ENCODE results near the gene FAM209B.
"Not testable (repeated sequence)": the region's sequence is repeated elsewhere in the genome, so short reads cannot be mapped to it uniquely, and the experiment has no call there.

FAM209B gene

GRCh38 chr20:56532946-56533345, at the start of gene FAM209B:
TSS of gene FAM209B (plus strand) at chr20:56533246. CDS start at chr20:56533342, 96 bp downstream.
- in situ Hi-C loops (cut with HindIII; ENCODE audit: low sequenced_read_pairs) = not testable (repeated sequence)

- in situ Hi-C loops (cut with HindIII; ENCODE audit: low sequenced_read_pairs) = no loop called here
Measured at GRCh38 chr20:56483970-56484369, 49.1 kb upstream of the FAM209B start.

GRCh38 chr20:56487216-56487615, 45.8 kb upstream of the FAM209B start:
- in situ Hi-C loops (cut with HindIII; ENCODE audit: low sequenced_read_pairs) = no loop called here

GRCh38 chr20:56488566-56488965, 44.5 kb upstream of the FAM209B start:
- in situ Hi-C loops (cut with HindIII; ENCODE audit: low sequenced_read_pairs) = no loop called here

- in situ Hi-C loops (cut with HindIII; ENCODE audit: low sequenced_read_pairs) = no loop called here
Measured at GRCh38 chr20:56501116-56501515, 31.9 kb upstream of the FAM209B start.

- in situ Hi-C loops (cut with HindIII; ENCODE audit: low sequenced_read_pairs) = no loop called here
Measured at GRCh38 chr20:56503916-56504315, 29.1 kb upstream of the FAM209B start.

GRCh38 chr20:56504373-56505005, 28.6 kb upstream of the FAM209B start:
- in situ Hi-C loops (cut with HindIII; ENCODE audit: low sequenced_read_pairs) = no loop called here

GRCh38 chr20:56506103-56506502, 26.9 kb upstream of the FAM209B start:
- in situ Hi-C loops (cut with HindIII; ENCODE audit: low sequenced_read_pairs) = no loop called here

GRCh38 chr20:56511926-56512325, 21.1 kb upstream of the FAM209B start:
- in situ Hi-C loops (cut with HindIII; ENCODE audit: low sequenced_read_pairs) = no loop called here

GRCh38 chr20:56513161-56514150, 19.6 kb upstream of the FAM209B start:
- in situ Hi-C loops (cut with HindIII; ENCODE audit: low sequenced_read_pairs) = no loop called here

GRCh38 chr20:56516631-56517030, 16.4 kb upstream of the FAM209B start:
- in situ Hi-C loops (cut with HindIII; ENCODE audit: low sequenced_read_pairs) = no loop called here

- in situ Hi-C loops (cut with HindIII; ENCODE audit: low sequenced_read_pairs) = no loop called here
Measured at GRCh38 chr20:56517211-56517610, 15.8 kb upstream of the FAM209B start.

GRCh38 chr20:56517641-56518040, 15.4 kb upstream of the FAM209B start:
- in situ Hi-C loops (cut with HindIII; ENCODE audit: low sequenced_read_pairs) = no loop called here

GRCh38 chr20:56518126-56518525, 14.9 kb upstream of the FAM209B start:
- in situ Hi-C loops (cut with HindIII; ENCODE audit: low sequenced_read_pairs) = no loop called here

- in situ Hi-C loops (cut with HindIII; ENCODE audit: low sequenced_read_pairs) = no loop called here
Measured at GRCh38 chr20:56518721-56519398, 14.2 kb upstream of the FAM209B start.

GRCh38 chr20:56519551-56519950, 13.5 kb upstream of the FAM209B start:
- in situ Hi-C loops (cut with HindIII; ENCODE audit: low sequenced_read_pairs) = no loop called here

GRCh38 chr20:56520180-56520579, 12.9 kb upstream of the FAM209B start:
- in situ Hi-C loops (cut with HindIII; ENCODE audit: low sequenced_read_pairs) = no loop called here

GRCh38 chr20:56520746-56521354, 12.2 kb upstream of the FAM209B start:
- in situ Hi-C loops (cut with HindIII; ENCODE audit: low sequenced_read_pairs) = not testable (repeated sequence)

- in situ Hi-C loops (cut with HindIII; ENCODE audit: low sequenced_read_pairs) = no loop called here
Measured at GRCh38 chr20:56522311-56522710, 10.7 kb upstream of the FAM209B start.

GRCh38 chr20:56524444-56524843, 8.6 kb upstream of the FAM209B start, which contains the start of gene FAM209A:
TSS of gene FAM209A (plus strand) at chr20:56524744. CDS start at chr20:56524809, 65 bp downstream.
- in situ Hi-C loops (cut with HindIII; ENCODE audit: low sequenced_read_pairs) = not testable (repeated sequence)

GRCh38 chr20:56527521-56527920, 5.5 kb upstream of the FAM209B start:
- in situ Hi-C loops (cut with HindIII; ENCODE audit: low sequenced_read_pairs) = no loop called here
